ENCODE results near the gene PSMD6.

GRCh38 chr3:64023861-64024223 is 548 bp upstream of the PSMD6 start:
- no peak for TF ChIP-seq MAX (IDR thresholded peaks at IDR 0.05; ENCODE audit: insufficient read depth, insufficient read length)
- TF ChIP-seq CTCF (IDR thresholded peaks at IDR 0.05; ENCODE audit: extremely low read depth in 1 of 2, insufficient read depth in 1 of 2, low read depth in 1 of 2, low read length in 2 of 2), result no peak
- no peak for TF ChIP-seq POLR2A (IDR thresholded peaks at IDR 0.05; ENCODE audit: low read depth, low read length)
- no peak for TF ChIP-seq JUN (IDR thresholded peaks at IDR 0.05; ENCODE audit: borderline replicate concordance, insufficient read depth, insufficient read length, low read depth)
- TF ChIP-seq MYC (IDR thresholded peaks at IDR 0.05; ENCODE audit: low read depth, low read length), result no peak

Measured in endothelial cell of umbilical vein (primary cell).